GM12891 (cell line): ENCODE measurements around the gene SOX9.

Experiments used
- PAX5 ChIP-seq: IDR thresholded peaks from 2 replicates; pipeline ENCODE4 v1.6.1; 2011; ENCODE audit warnings: low read length, moderate library complexity, mild to moderate bottlenecking; ENCODE audit not compliant: insufficient read depth, severe bottlenecking
- POLR2A ChIP-seq: IDR thresholded peaks from 2 replicates; pipeline ENCODE4 v1.6.1; 2011; ENCODE audit warnings: low read depth, low read length, control low read depth
- POLR2AphosphoS5 ChIP-seq: IDR thresholded peaks from 2 replicates; pipeline ENCODE4 v1.6.1; 2011; ENCODE audit warnings: low read depth, low read length, control low read depth
- SPI1 ChIP-seq: IDR thresholded peaks from 2 replicates; pipeline ENCODE4 v1.6.1; 2011; ENCODE audit warnings: low read depth, low read length, control low read depth
- TAF1 ChIP-seq: IDR thresholded peaks from 2 replicates; pipeline ENCODE4 v1.6.1; 2011; ENCODE audit warnings: low read depth, low read length, control low read depth

GRCh38 chr17:72077326-72077960 is 43.4 kb upstream of the SOX9 start:
- TF ChIP-seq POLR2A (no peak), POLR2AphosphoS5 (no peak), TAF1 (no peak), PAX5 (no peak), SPI1 (no peak)
